ENCODE data around the gene COPS9.
A peak's percentile ranks its signal among the peaks of the same experiment; 100 is the strongest.

Gene COPS9

GRCh38 chr2:240142256-240142775 is 6.2 kb upstream of the COPS9 start:
- DNase-seq: no peak
- Histone ChIP-seq H3K4me3 (ENCODE audit: low read depth, low read length) (no peak overlapping the region), H3K9me3 (ENCODE audit: severe bottlenecking) (no peaks in the 10 kb centered on the region), H3K36me3 (no peaks in the 10 kb centered on the region), H3K27me3 (ENCODE audit: insufficient read depth, low read depth, severe bottlenecking) (peaks cover 30% of the 10 kb centered on the region), H3K27ac (no peak overlapping the region)
- TF ChIP-seq CTCF (IDR thresholded peaks at IDR 0.05; ENCODE audit: low read depth, low read length): no peak

- no peaks in the 10 kb centered on the region for H3K36me3 ChIP-seq
- no peak overlapping the region for H3K4me3 ChIP-seq (ENCODE audit: low read depth, low read length)
- no peaks in the 10 kb centered on the region for H3K9me3 ChIP-seq (ENCODE audit: severe bottlenecking)
- TF ChIP-seq CTCF (IDR thresholded peaks at IDR 0.05; ENCODE audit: low read depth, low read length): no peak
- peaks cover 30% of the 10 kb centered on the region for H3K27me3 ChIP-seq (ENCODE audit: insufficient read depth, low read depth, severe bottlenecking)
- no peak for DNase-seq
- no peak overlapping the region for H3K27ac ChIP-seq
Measured at GRCh38 chr2:240141736-240142135, 5.6 kb upstream of the COPS9 start.

GRCh38 chr2:240140920-240141319 is 4.8 kb upstream of the COPS9 start:
- Histone ChIP-seq H3K4me3 (ENCODE audit: low read depth, low read length) (no peak overlapping the region), H3K36me3 (no peaks in the 10 kb centered on the region), H3K27me3 (ENCODE audit: insufficient read depth, low read depth, severe bottlenecking) (peaks cover 30% of the 10 kb centered on the region), H3K9me3 (ENCODE audit: severe bottlenecking) (no peaks in the 10 kb centered on the region), H3K27ac (no peak overlapping the region)
- DNase-seq: peak; percentile 0
- no peak for TF ChIP-seq CTCF (IDR thresholded peaks at IDR 0.05; ENCODE audit: low read depth, low read length)

GRCh38 chr2:240140511-240140910 is 4.4 kb upstream of the COPS9 start, which contains the start of gene OTOS:
Gene OTOS, minus strand, starts transcription at chr2:240140658. Its CDS starts 332 bp downstream, at chr2:240140326.
- Histone ChIP-seq H3K27ac (no peak within 1 kb of the TSS), H3K36me3 (no peaks in the 10 kb centered on the region), H3K27me3 (ENCODE audit: insufficient read depth, low read depth, severe bottlenecking) (peaks cover 30% of the 10 kb centered on the region), H3K9me3 (ENCODE audit: severe bottlenecking) (no peaks in the 10 kb centered on the region), H3K4me3 (ENCODE audit: low read depth, low read length) (no peak within 1 kb of the TSS)
- no peak for TF ChIP-seq CTCF (IDR thresholded peaks at IDR 0.05; ENCODE audit: low read depth, low read length)
- no peak for DNase-seq

GRCh38 chr2:240139666-240140393 is 3.7 kb upstream of the COPS9 start:
- TF ChIP-seq CTCF (IDR thresholded peaks at IDR 0.05; ENCODE audit: low read depth, low read length): no peak
- no peak for DNase-seq
- no peak overlapping the region for H3K4me3 ChIP-seq (ENCODE audit: low read depth, low read length)
- no peaks in the 10 kb centered on the region for H3K9me3 ChIP-seq (ENCODE audit: severe bottlenecking)
- H3K27ac ChIP-seq: no peak overlapping the region
- no peaks in the 10 kb centered on the region; the same call in 1 of the 2 replicates for H3K36me3 ChIP-seq
- peaks cover 30% of the 10 kb centered on the region for H3K27me3 ChIP-seq (ENCODE audit: insufficient read depth, low read depth, severe bottlenecking)
